SK-N-DZ (cell line): ENCODE data around the gene PPL.

Experiments used
- DNase-seq: peaks from one replicate; pipeline ENCODE4 v3.0.0-alpha.2; 2015; ENCODE audit warnings: low spot score

PPL gene

GRCh38 chr16:4865231-4865860, 71.6 kb downstream of the PPL start:
- no peak for DNase-seq

DNA sequence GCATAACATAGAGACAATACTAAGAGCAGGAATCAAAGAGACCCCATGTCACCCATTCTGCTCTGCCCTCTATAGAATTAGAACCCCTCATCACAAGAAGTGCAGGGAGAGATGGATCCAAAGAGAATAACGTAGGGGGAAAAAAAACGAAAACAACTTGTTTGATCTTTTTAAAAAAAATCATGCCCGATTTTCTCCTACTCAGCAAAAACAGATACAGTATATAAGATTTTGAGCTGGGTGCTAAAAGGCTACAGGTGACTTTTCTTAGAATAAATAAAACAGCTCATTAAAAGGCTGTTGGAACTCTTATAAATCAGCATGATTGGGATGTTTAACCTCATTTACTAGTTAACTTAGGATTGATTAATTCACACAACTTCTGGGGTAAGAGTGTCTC, 72.2 kb downstream of the PPL start:
- no peak for DNase-seq

GRCh38 chr16:4862639-4863038, 74.3 kb downstream of the PPL start:
- DNase-seq: no peak

DNA sequence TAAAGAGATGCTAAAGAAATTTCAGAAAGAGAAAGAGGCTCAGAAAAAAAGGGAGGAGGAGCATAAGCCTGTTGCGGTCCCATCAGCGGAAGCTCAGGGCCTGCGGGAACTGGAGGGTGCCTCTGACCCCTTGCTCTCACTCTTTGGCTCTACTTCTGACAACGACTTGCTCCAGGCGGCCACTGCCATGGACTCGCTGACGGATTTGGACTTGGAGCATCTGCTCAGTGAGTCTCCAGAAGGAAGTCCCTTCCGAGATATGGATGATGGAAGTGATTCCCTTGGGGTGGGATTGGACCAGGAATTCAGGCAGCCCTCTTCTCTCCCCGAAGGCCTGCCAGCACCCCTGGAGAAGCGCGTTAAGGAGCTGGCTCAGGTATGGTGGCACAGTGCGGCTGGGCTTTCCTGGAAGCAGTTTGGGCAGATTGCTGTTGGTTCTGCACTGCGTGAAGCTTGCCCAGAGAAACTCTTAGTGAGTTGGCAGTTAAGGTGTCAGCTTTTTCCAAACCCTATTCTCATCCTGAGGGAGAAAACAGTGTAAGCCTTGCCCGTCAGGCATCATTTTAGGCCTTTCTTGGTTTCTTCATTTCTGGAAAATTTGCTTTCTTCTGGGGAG, 76.1 kb downstream of the PPL start:
- no peak for DNase-seq

DNA sequence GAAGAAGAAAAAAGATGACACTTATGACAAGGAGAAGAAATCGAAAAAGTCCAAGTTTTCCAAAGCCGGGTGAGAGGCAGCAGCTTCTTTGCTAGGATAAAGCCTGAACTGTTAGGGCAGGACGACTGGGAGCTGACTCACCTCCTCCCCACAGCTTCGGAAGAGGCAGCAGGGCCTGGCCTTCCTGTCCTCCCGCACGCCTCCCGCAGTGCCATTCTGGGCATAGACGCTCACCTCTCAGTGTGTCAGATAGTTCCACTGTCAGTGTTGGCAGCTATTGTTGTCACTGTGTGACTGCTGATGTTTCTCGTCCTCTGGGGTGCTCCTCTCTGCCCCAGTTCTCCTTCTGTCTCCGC, 77.1 kb downstream of the PPL start:
- DNase-seq: no peak

DNA sequence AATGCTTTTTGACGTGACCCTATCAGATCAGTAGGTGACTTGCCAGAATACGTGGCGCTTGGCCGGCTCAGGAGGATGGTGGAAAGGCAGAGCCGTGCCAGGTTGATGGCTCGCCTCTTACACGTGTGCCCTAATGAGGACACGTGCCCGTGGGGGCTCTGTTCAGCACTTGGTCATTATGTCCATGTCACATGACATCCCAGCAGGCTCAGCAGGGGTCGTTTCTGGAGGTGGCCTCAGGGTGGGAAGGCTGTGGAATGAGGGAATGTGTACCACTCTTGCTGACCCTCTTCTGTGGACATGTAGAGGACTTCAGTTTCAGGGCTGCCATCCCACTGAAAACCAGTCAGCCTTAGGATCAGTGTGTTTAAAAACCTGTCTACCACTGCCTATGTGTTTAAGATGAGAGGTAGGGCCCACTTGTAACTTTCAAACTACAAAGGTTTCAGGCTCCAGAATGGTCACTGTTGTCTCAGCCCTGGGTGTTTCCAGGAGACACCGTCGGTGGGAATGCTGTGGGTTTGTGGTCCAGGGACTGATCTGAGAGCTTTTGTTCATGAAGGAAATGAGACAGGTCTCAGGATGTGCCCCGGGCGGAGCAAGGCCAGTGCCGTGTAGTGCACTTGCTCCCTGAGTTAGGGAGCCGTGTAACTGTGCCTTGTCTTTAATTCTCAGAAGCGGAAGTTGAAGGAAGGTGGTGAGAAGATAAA, 77.6 kb downstream of the PPL start:
- DNase-seq: no peak

GRCh38 chr16:4855804-4856203, 81.1 kb downstream of the PPL start:
- no peak for DNase-seq

GRCh38 chr16:4855371-4855770, 81.6 kb downstream of the PPL start:
- no peak for DNase-seq

GRCh38 chr16:4852221-4852872, 84.6 kb downstream of the PPL start:
- no peak for DNase-seq

- no peak for DNase-seq
Observed at GRCh38 chr16:4850211-4850610, 86.7 kb downstream of the PPL start.

DNA sequence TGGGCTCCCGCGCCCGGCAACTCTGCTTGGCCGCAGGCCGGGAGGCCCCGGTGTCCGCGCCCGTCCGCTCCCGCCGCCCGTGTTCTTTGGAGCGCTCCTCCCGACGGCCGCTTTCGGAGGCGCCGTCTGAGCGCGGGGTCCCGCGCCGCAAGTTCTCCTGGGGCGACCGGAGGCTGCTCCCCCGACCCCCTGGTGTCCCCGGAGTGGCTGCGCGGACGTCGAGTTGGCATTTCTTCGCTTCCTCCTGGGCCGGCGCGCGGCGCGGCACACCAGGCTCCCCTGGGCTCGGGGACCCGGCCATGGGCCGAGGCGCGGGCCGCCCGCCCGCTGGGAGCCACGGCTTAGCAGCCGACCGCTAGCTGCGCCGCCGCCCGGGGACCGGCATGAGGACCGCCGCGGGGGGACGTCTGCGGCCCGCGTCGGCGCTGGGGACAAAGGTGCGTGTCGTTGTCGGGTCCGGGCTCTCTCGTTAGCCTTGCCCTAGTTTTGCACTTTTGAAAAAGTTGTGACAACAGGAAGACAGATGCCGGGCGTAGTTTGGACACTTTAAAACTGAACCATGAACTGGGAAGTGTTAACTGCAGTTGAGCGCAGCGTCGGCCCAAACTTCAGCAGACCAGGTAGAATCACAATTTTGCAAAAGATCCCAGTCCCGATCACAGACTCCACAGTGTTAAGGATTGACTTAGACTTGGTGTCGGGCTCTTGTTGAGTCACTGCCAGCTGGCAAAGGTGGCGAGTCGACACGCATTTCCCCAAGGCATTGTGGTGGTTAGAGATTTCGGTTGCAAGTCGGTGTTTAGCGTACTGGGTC, 89.0 kb downstream of the PPL start:
- DNase-seq: no peak

DNA sequence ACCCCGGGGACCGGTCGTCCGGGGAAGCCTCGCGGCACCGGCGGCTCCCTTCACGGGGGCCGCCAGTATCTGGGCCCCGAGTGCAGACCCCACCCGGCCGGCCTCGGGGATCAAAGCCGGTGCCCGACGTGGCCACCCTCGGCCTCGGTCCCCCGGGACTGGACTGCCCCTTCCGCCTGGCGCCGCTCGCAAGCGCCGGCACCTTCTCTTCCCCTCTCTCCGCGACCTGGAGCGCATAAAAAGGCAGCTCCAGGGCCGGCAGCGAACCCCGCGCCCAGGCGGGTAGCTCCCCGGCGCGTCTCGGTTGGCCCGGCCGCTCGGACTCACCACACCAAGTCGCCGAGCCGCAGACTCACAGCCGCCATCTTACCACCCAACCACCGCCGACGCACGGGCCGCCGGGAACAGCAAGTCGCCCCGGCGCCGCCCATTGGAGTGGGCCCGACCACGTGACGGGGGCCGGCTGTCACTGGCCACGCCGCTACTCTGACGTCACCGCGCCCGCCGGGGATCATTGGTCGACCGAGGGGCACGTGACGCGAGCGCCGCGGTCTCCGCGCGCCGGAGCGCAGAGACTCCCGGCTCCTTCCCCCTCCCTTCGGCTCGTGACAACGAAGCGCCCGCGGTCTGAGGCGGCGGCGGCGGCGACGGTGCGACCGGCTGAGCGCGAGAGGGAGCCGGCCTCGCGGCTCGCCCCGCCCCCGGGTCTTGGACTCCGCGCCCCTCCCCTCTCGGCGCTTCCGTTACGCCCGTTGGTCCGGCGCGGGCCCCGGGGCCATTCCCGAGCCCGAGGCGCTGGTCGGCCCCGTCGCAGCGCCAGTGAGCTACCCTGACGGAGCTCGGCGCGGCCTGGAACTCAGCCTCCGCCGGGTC, 89.8 kb downstream of the PPL start, which contains the start of the genes GLYR1 and UBN1:
GLYR1 (minus strand) TSS at position 388 of the 873 bp plus-strand sequence; CDS start at position 365, 23 bp downstream.
UBN1 (plus strand) TSS at position 581 of the 873 bp plus-strand sequence. CDS start 5,437 bp downstream, outside the sequence.
- peak; percentile 96 for DNase-seq

- peak; percentile 40 for DNase-seq
Observed at GRCh38 chr16:4846503-4846900, 90.4 kb downstream of the PPL start.

DNA sequence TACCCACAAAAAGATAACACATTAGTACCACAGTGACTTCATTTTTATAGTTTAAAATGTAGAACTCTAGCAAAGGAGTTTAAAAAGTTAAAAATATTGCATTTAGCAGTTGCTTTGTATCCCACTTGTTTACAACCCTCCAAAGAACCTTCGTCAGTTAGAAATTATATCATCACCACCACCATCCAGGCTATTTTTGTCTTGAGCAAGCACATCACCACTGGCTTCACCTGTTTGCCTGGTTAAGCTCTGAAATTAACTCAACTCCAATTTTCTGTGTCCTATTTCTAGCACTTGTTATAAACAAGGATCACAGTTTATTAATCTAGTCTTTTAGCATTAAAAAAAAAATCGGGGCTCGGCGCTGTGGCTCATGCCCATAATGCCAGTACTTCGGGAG, 96.0 kb downstream of the PPL start:
- no peak for DNase-seq

DNA sequence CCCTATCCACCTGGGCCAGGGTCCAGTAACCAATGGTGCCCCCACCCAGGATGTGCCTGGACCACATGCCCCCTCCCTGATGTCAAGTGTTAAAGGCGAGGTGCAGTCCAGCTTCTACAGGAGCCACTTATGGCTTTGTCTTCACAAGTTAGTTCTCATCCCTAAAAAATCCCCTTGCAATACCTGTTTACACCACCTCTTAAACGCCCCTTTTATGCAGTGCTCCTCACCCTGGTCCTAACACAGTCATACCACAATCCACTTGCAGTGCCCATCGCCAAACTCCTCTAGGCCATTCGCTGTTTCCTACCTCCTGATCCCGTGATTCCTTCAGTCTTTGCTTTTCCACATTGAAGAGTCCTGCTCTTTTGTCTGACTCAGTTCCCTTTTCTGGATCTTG, 97.0 kb downstream of the PPL start:
- DNase-seq: no peak

DNA sequence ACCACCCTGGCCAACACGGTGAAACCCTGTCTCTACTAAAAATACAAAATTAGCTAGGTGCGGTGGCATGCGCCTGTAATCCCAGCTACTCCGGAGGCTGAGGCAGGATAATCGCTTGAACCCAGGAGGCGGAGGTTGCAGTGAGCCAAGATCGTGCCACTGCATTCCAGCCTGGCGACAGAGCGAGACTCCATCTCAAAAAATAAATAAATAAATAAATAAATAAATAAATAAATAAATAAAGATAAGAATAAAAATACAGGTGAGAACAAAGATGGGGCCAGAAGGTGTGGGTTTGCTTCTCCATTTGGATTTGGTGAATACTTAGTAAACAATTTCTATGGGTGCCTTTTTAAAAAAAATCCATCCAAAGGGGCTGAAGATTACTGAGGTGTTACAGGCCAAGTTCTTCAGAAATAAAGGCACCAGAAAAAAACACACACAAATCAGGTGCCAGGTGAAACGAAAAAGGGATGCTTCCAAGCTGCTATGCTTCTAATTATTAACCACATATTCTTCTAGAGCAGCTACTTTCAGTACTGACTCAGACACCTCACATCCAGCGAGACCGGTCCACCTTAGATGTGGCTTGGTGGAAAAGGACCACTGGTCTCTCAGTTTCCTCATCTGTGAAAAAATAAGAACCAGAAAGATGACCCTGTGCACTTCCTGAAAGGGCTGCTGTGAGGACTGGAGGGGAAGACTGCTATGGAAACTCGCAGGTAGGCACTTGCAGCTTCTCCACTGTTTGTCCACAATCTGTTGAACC, 99.0 kb downstream of the PPL start:
- no peak for DNase-seq

DNA sequence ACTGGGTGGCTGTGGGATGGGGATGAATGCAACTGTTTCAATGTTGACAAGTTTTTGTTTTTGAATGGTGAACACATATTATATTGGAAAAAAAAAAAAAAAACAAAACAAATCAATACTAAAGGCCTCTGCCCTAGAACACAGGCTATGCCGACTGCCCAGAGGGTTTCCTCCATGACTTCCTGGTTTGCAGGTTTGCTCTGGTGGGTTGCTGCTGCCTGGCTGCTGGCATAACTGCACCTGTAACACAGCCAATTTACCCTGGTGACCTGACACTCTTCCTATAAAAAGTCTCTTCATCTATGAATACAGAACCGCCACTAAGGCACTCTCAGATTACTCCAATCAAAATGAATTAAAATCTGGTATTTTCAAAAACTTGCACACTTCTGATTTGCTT, 100.2 kb downstream of the PPL start:
- DNase-seq: no peak

GRCh38 chr16:4833584-4833983, 103.4 kb downstream of the PPL start:
- no peak for DNase-seq

DNA sequence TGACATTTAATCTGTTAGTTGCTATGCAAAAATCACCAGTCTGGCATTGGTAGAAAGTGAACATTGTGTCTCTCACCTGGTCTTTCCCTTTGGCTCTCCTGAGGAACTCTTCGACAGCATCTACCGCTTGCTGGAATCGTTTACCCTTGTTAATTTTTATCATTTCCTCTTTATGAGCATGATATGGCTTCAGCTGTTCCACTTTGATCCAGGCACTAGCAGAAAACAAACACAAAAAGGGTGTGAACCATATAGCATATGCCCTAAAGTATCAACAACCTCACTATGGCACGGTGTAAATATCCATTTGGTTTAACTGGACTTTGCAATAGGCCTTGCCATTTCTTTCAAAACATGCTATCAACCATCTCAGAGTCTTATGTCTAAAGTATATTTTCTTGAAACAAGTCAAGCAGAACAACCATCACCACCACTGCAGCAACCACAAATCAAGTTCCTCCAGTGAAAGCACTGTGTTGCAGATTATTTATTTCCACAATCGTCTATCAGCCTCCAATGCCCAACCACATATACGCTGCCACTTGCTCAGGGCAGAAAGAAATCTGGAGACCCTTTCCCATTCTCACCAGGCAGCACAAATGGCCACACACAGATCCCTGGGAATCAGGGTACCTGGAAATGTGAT, 104.1 kb downstream of the PPL start:
- DNase-seq: no peak
